ENCODE results near the gene CYTH1.

The CYTH1 gene

DNA sequence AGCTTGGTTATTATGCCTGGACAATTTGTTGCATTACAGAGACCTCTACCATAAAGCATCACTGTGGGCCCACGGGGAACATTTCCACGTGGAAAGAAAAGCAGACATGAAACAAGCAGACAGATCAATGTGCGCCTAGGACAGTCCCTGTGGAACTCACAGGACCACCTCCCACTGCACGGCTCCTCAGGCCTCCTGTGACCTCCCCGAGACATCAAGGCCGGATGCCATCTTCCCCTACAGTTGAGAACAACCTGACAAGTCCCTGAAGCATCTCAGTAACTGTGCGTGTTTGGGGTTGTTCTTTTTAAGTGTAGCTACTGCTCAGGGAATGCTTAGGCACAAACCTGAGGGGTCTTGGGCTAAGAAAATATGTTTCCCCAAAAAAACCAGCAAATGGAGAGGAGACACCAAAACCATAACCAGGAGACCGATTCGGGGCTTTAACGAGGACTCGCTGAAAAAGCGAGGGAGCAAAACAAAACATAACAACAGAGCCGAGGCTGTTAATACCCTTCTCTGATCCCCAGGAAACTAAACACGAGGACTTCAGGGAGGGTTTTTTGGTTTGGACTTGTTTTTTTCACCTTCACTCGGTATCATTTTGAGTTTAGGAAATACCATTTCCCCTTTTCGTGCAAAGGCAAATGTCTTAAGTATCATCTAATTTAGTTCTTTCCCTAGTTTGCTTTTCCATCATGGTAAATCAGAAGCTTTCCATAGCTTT is 87.1 kb downstream of the CYTH1 start:
- in situ Hi-C loops (cut with HindIII; ENCODE audit: low sequenced_read_pairs): no loop called here

DNA sequence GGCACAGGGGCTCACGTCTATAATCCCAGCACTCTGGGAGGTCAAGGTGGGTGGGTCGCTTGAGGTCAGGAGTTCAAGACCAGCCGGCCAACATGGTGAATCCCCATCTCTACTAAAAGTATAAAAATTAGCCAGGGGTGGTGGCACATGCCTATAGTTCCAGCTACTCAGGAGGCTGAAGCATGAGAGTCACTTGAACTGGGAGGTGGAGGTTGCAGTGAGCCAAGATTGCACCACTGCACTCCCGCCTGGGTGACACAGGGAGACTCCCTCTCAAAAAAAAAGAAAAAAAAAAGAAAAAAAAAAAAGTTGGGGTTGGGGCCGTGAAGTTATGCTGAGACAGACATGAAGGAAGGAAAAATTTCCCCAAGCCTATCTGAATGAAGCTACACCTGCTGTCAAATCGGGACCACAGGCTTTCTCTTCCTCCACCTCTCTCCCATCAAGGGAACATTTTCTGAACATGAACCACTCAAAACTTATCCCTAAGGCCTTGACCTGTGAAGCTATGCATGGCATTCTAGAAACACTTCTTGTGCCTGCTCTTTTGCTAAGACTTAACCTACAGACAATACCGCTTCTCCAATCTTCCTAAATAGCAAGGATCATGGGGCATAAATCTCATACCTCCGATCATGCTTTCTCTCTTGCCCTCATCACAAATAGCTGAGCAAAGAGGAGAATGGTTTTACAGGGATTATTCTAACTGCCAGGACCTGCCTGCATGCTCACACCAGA is 88.6 kb downstream of the CYTH1 start:
- in situ Hi-C loops (cut with HindIII; ENCODE audit: low sequenced_read_pairs): no loop called here

DNA sequence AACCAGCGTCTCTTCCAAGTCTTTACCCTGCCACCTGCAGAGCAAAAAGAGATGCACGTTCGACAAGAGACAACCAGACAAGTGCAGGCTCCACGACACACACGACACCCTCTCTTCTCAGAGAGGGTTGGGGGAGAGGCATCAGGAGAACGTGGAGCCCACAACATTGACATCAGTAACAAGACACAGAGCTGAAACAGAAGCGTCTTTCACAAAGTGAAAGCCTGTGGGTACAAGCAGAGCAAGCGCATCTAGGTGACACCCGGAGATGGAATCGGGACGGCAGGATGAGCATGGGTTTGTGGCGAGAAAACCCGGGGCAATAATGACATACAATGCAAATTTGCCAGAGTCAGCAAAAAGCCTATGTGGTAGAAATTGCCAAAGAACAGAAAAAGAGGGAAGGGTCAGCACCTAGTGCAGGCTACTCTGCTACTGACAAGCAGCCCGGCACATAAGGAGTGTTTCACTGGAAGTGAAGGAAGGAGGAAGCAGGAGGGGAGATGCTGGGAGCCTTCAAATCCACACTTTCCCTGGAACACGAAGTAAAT is 89.5 kb downstream of the CYTH1 start:
- in situ Hi-C loops (cut with HindIII; ENCODE audit: low sequenced_read_pairs): no loop called here

DNA sequence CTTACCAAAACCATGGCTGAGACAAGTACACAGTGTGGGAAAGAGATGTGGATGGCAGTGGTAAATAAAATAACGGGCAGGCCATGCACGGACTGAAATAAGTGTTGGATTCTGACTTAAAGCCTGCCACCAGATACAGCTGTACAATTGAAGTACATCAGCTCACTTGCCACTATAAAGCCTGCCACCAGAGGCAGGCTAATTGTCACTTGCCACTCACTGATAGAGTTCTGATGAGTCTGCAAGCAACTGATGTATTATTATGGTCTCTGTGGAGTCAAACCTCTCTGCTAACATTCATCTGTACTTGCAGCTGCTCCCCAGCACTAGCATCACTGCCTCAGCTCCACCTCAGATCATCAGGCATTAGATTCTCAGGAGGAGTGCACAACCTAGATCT is 93.0 kb downstream of the CYTH1 start:
- in situ Hi-C loops (cut with HindIII; ENCODE audit: low sequenced_read_pairs): no loop called here

DNA sequence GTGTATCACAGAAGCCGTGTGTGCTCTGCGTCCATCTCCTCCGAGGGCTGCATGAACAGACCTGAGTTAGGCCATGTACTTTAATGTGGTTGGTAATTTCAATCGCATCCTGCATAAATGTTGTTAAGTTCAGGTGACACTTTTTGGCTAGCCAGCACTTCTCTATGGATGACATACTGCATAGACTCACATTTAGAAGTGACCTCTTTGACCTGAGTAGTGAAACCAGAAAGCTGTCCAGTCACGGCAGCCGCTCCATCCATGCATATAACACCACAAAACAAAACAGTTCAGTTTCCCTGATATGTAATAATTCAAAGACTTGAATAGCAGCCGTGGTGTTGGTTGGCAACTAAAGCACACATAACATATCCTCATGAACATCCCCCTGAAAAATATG is 94.1 kb downstream of the CYTH1 start:
- in situ Hi-C loops (cut with HindIII; ENCODE audit: low sequenced_read_pairs): no loop called here

DNA sequence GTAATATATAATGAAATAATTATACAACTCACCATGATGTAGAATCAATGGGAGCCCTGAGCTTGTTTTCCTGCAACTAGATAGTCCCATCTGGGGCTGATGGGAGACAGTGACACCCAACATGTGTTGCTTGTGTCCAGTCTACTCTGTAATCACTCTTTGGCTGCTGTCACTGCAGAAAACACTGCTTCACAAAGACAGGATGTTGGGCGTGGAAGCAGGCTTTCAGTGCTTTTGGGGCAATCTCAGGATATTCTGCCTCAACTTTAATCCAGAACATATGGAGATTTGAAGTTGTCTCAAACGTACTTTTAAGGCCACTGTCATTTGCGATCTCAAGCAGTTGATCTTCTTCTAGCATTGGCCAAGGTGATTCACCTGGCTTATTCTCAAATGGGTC is 94.9 kb downstream of the CYTH1 start:
- in situ Hi-C loops (cut with HindIII; ENCODE audit: low sequenced_read_pairs): no loop called here

DNA sequence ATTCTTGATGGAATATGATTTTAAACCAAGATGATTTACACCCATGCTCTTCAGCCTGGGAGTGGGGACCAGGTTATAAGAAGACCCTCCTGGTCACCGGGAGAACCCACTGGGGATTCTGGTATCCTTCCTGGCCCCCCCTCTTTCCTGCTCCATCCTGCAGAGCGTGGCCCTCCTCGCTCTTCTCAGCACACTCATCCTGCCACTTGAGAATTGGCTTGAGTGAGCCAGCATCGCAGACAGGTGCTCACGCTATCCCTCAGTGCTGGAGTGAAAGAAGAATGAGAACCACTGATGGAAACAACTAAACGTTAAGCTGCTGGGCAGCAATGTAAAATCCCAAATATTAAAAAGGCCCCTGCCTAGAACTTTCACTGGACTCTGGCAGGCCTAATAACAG is 98.0 kb downstream of the CYTH1 start:
- in situ Hi-C loops (cut with HindIII; ENCODE audit: low sequenced_read_pairs): no loop called here

DNA sequence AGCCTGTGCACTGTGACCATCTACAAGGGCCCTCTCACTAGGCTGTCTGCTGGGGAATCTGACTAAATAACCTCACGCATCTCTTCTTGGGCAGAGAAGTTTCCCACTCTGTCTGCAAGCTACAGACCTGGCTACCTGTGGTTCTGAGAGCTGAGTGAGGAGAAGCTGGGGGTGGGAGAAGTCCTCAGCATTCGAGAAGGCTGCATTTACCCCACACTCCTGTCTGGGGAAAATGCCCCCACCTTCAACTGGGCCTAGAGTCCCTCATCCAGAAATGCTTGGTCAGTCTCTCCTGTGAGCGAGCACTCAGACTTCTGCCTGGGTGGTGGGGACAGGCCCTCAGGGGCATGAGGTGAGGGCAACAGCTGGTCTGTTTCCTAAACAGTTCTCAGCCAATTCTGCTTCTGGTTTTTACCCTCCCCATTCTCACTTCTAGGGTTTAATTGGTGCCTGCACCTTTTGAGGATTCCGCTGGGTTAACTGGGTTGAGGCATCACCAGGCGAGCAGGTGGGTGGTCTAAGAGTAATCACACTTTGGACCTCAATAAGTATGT is 98.6 kb downstream of the CYTH1 start:
- in situ Hi-C loops (cut with HindIII; ENCODE audit: low sequenced_read_pairs): no loop called here

DNA sequence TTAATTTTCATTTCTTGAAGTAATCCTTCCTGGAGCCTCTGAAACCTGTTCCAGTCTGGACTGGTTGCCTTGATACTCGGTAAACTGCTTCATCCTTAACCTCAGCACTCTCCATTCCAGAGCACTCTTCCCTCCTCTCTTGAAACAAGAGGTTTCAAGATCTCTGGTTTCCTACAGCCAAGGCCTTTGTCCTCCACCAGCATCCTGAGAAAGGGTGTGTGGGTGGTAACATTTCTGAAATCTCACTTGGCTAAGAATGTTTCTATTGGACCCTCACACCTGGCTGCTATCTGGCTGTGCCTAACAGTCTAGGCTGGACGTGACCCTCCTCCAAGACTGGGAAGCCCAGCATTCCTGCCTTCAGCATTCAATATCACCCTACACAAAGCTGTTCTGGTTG is 99.7 kb downstream of the CYTH1 start:
- in situ Hi-C loops (cut with HindIII; ENCODE audit: low sequenced_read_pairs): no loop called here

DNA sequence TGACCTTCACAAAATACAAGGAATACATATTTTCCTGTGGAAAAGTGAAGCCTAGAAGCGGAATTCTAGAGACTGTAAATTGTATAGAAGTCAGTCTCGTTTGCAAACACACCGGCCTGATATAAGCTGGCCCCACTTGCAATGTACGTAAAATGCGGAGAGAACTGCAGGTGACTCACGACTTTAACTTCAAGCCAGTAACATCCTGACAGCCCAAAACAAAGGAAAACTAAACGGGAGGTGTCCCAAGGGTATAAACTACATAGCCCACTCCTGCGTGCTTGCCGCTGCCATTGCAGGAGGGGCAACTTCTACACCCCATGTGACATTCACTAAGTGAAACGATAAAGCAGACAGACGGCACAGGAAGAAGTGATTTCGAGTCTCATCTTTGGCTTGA is 101.6 kb downstream of the CYTH1 start:
- in situ Hi-C loops (cut with HindIII; ENCODE audit: low sequenced_read_pairs): no loop called here

DNA sequence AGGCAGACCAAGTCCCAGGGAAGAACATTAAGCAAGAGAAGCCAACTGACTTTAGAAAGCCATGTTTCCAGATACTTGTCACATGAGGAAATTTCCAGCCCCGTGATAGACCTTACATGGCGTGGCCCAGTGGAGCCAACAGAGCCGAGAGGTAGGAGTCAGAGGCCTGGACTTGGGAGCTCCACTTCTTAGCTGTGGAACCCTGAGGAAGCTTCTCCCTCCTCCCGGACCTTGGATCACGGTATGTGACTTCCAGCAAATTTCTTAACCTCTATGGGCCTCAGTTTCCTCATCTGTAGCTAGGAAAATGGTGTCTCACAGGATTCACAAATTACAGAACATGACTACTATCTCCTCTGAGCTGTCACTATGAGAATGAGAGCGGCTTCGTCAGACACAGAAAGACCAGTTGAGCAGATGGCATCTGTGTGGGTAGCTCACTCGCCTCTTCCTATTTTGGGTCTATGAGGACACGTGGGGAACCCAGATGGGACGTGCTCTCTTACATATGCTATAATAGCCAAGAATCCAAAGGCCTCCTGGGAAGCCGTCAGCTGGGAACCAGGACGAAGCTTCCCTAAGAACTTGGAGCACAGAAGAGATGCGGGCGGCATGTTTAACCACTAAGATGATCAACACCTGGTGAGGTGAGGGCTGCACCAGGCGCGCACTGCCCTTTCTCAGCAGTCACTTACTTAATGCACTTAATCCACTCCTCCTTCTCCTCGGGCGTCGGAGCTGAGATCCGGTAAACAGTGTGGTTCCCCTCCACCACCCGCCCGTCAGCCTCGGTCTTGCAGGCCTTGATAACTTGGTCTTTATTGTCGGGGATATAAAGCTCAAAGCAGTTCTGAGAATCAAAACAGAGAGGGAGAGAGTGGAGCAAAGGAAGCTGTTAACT is 102.3 kb downstream of the CYTH1 start:
- in situ Hi-C loops (cut with HindIII; ENCODE audit: low sequenced_read_pairs): no loop called here

DNA sequence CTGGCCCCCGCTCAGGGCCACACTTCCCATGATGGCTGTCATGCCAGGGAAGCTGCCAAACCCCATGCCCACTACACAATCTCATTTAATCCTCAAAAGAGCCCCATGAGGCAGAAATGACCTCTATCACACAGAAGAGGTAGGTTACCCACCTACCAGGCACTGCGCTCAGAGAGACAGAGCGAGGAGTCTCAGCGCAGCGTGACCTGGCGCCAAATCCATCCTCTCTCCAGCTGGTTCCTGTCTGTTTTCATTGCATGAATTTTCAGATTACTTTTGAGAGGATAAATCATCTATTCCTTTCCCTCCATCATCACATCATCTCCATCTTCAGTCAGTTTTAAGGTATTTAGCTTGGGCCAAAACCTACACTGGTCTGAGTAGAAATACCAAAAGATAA is 103.4 kb downstream of the CYTH1 start:
- in situ Hi-C loops (cut with HindIII; ENCODE audit: low sequenced_read_pairs): no loop called here

DNA sequence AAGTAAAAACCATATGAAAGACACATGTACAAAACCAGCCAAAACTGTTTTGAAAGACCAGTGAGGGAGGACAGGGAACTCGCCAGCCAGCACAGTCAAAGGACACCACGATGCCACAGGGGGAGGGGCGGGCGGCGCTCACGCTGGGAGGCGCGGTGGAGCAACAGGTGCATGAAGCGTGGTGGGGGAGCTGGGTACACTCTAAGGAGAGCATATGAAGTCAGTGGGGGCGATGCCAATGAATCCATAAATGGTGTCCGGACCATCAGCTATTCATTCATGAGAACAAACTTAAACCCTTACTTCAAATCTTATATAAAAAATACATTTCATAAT is 103.9 kb downstream of the CYTH1 start:
- in situ Hi-C loops (cut with HindIII; ENCODE audit: low sequenced_read_pairs): no loop called here

DNA sequence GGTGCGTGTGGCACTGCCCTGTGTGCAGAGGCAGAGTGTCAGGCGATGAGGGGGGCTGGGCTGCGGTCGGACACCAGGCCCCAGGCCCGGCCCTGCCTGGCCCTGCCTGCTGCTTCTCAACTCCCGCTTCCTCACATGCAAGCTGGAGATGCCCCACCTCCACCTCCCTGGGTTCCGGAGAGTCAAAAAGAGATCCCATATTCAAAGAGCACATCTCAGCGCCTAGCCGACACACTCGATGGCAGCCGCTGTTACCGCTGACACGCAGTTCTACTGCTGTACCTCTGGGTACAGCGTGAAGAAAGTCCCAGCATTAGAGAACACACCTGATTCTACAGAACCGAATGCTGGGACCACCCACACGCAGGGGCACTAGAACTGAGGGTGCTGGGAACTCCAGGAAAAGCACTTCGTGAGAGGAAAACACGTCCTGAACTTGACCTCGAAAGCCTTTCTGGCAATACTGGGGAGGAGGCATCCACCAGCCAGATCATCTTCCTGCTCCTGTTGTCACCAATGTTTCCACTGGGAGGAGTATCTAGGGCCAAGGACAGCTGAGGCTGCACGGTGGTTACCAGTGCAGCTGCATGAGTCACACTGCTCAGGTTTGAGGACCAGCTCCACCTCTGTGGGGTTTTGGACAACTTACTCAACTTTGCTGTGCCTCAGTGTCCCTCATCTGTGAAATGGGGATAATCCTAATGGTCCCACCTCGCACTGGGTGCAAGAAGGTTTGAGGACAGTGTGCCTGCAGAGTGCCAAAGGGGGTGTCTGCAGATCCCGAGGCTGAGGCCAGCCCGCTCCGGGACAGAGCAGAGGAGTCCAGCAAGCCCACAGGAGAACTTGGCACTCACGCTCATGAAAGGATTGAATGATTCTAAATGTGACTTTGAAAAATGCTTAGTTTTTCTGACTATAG is 104.5 kb downstream of the CYTH1 start:
- in situ Hi-C loops (cut with HindIII; ENCODE audit: low sequenced_read_pairs): no loop called here

DNA sequence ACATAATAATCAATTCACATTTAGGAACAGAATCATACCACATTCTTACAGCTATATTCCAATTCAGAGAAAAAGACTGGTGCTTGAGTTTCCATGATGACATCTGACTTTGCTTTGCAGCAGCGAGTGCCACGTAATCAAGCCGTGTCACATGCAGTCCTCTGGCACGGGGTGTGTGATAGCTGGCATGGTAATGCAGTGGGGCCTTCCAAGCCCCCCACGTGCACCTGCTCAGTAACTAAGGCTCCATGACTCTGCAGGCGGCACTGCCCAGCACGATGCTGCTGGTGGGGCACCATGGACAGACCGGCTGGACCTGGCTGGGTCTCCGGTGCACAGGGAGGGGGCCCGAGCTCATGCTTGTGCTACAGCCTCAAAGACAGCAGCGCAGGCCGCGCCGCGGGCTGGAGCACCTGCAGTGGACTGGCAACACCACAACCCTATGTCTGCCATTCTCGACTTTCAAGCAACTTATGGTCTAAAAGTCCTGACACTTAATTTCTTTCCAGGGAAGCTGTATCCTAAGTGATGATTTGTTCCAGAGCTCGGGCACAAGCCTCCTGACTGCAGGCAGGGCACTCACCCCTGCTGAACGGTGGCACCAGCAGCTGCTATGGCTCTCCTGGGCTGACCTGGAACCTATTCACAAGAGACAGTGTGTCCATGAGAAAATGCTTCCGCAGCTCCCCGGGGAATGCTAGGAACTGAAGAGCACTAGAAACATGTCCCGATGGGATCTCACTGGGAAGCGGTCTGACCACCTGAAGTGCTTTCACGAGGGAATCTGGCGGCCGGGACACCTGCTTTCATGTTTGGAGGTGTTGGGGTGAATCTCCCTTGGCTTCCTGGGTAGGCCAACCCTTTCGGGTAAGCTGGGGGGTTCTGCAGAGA is 105.4 kb downstream of the CYTH1 start:
- in situ Hi-C loops (cut with HindIII; ENCODE audit: low sequenced_read_pairs): no loop called here

DNA sequence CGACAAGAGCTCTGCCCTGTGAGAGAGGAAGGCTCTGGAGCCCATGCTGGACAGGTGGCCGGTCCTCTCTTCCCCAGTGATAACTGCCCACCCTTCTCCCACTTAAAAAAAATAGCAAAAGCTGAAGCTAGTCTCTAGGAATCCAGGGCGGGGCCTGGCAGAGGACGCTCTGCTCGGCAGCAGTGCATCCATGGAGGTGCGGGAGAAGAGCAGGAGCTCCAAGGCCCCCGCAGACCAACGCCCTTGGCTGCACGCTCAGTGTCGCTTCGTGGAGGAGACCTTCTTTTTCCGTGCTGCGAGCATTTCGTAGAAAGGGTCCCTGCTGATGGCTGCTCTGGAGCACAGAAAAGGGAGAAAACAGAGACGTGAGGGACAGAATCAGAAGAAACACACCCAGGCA is 106.2 kb downstream of the CYTH1 start:
- in situ Hi-C loops (cut with HindIII; ENCODE audit: low sequenced_read_pairs): no loop called here

DNA sequence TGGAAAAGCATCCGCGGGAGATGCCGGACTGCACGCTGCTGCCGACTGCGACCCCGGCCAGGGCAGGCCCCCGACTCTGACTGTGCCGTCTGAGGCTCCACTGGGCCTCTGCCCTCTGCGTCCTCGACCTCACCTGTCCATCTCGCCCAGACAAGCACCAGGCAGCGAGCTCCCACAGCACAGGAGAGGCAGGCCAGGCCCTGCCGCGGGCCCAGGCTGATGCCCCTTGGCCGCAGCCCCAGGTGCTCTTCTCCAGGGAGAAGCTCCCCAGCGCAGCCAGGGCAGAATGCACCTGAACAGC is 106.8 kb downstream of the CYTH1 start:
- in situ Hi-C loops (cut with HindIII; ENCODE audit: low sequenced_read_pairs): no loop called here

DNA sequence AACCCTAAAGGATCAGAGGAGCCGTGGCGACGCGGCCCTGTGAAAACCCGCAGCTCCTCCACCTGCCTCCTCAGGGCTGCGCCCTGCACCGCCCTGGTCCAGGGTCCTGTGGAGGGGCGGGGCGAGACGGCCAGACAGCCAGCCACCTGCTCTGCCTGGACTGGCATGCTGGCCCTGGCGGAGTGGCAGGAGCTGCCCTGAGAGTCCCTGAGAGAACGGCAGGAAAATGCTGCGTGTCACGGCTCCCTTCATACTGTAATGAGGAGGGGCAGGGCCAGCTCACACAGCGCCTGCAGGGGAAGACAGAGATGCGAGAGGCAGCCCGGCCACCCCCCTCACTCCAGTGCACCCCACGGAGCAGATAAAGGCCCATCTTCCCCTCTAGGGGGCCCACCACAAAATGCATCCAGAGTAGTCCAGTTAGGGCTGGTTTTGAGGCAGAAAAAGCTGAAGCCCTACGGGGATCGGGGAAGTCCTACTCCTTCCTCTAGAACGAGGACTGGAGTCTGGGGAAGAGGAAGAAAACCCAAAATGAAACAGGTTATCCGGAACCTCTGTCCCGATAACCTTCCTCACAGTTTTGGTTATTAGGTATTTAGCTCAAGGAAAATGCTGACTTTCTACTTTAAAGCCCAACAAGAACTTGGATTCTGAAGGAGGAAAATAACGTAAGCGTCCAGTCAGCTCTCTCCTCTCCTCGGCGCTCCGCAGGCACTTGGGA is 107.3 kb downstream of the CYTH1 start:
- in situ Hi-C loops (cut with HindIII; ENCODE audit: low sequenced_read_pairs): no loop called here

DNA sequence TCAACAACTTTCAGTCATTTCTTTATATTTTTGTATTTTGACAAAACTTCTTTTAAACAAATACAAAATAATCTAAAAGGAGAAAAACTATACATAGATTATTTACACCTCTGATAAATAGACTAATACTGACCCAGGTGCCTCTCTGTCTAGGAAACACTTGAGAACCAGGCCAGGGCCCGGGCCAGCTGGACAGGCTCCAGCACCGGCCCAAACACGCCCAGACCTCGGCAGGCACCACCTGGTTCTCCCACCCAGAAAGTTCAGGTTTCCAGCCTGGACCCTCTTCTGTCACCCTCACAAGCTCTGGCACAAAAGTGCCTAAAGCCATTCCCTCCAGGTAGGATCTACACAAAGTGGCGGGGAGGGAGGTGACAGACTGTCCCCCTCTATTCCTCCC is 107.9 kb downstream of the CYTH1 start:
- in situ Hi-C loops (cut with HindIII; ENCODE audit: low sequenced_read_pairs): no loop called here
